ENCODE data around the gene DENND1A. TPM values are rescaled to one million over a fixed set of nuclear protein-coding genes. Genes with fewer than 3 reads are reported as not detected.
"Not testable (repeated sequence)": the region's sequence is repeated elsewhere in the genome, so short reads cannot be mapped to it uniquely, and the experiment has no call there.

Gene DENND1A, protein sequence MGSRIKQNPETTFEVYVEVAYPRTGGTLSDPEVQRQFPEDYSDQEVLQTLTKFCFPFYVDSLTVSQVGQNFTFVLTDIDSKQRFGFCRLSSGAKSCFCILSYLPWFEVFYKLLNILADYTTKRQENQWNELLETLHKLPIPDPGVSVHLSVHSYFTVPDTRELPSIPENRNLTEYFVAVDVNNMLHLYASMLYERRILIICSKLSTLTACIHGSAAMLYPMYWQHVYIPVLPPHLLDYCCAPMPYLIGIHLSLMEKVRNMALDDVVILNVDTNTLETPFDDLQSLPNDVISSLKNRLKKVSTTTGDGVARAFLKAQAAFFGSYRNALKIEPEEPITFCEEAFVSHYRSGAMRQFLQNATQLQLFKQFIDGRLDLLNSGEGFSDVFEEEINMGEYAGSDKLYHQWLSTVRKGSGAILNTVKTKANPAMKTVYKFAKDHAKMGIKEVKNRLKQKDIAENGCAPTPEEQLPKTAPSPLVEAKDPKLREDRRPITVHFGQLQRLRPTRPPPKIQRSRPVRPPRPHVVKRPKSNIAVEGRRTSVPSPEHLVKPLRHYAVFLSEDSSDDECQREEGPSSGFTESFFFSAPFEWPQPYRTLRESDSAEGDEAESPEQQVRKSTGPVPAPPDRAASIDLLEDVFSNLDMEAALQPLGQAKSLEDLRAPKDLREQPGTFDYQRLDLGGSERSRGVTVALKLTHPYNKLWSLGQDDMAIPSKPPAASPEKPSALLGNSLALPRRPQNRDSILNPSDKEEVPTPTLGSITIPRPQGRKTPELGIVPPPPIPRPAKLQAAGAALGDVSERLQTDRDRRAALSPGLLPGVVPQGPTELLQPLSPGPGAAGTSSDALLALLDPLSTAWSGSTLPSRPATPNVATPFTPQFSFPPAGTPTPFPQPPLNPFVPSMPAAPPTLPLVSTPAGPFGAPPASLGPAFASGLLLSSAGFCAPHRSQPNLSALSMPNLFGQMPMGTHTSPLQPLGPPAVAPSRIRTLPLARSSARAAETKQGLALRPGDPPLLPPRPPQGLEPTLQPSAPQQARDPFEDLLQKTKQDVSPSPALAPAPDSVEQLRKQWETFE
- 56.8 TPM for total RNA-seq

- DNase-seq (ENCODE audit: low read depth in 2 of 3, low spot score in 2 of 3): peak; percentile 67 to 92 (median 88)
Measured at GRCh38 chr9:123929870-123930831, at the start of gene DENND1A. DENND1A (minus strand) TSS chr9:123930126; CDS start chr9:123929905, 221 bp downstream.

DNA sequence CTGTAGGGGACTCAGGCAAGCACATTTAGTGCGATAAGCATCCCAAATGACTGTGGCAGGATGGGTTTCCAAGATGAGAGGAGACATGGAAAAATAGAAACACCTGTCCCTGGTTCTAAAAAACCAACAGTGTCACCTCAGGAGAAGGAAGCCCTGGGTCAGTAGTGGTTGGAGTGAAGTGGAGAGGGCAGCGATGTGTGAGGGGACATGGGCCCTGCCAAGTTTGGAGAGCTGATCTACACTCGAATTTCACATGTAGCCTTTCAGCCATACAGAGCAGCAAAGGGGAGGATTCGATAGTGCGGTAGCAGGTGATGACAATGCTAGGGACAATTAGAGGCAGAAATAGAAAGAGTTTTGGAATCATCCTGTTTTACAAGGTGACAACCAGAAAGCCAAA lies 49.1 kb upstream of the DENND1A start:
- no peak for DNase-seq (ENCODE audit: low read depth in 2 of 3, low spot score in 2 of 3)

GRCh38 chr9:123976579-123976978 lies 46.7 kb upstream of the DENND1A start:
- DNase-seq (ENCODE audit: low read depth in 2 of 3, low spot score in 2 of 3): not testable (repeated sequence)

- DNase-seq (ENCODE audit: low read depth in 2 of 3, low spot score in 2 of 3): no peak
Measured at GRCh38 chr9:123975871-123976270, 45.9 kb upstream of the DENND1A start.

GRCh38 chr9:123974471-123974870 lies 44.5 kb upstream of the DENND1A start:
- DNase-seq (ENCODE audit: low read depth in 2 of 3, low spot score in 2 of 3): no peak

GRCh38 chr9:123973590-123974223 lies 43.8 kb upstream of the DENND1A start:
- no peak for DNase-seq (ENCODE audit: low read depth in 2 of 3, low spot score in 2 of 3)

- no peak for DNase-seq (ENCODE audit: low read depth in 2 of 3, low spot score in 2 of 3)
Measured at GRCh38 chr9:123972618-123973017, 42.7 kb upstream of the DENND1A start.

GRCh38 chr9:123967323-123967722 lies 37.4 kb upstream of the DENND1A start:
- DNase-seq (ENCODE audit: low read depth in 2 of 3, low spot score in 2 of 3): no peak

- DNase-seq (ENCODE audit: low read depth in 2 of 3, low spot score in 2 of 3): no peak
Measured at GRCh38 chr9:123965801-123966686, 36.1 kb upstream of the DENND1A start.

DNA sequence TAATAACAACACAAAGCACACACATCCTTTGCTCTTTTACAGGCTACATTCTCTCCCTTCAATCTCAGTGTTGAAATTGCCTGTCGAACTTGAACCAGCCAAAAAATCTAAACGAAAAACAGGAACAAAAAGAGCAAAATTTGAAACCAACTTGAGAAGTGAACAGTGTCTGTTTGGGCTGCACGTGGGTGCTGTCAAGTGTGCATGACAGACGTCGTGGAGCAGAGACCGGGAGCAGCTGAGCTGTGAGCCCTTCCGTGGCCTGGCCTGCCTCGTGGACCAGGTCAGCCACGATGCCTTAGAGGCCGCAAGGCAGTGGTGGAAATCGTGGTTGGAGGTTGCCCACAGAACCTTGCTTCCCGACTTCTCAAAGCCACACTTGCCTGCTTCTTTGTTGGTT lies 34.8 kb upstream of the DENND1A start:
- peak in 1 of 3 donors; percentile 35 for DNase-seq (ENCODE audit: low read depth in 2 of 3, low spot score in 2 of 3)

DNA sequence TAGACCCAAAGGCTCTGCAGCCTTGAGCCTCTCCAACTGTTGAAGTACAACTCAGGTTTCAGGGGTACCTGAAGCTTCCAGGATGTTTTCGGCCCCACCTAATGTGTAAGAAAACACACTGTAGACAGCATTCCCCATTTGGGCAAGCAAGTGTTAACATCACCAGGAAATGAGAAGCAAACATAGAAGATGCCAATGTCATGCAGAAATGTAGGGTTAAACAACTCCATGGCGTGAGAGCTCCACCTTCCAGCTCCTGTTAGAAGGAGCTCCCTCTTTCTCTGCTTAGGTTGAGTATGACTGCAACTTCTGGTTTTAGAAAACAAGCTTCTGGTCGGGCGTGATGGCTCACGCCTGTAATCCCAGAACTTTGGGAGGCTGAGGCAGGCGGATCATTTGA lies 31.0 kb upstream of the DENND1A start:
- DNase-seq (ENCODE audit: low read depth in 2 of 3, low spot score in 2 of 3): no peak

DNA sequence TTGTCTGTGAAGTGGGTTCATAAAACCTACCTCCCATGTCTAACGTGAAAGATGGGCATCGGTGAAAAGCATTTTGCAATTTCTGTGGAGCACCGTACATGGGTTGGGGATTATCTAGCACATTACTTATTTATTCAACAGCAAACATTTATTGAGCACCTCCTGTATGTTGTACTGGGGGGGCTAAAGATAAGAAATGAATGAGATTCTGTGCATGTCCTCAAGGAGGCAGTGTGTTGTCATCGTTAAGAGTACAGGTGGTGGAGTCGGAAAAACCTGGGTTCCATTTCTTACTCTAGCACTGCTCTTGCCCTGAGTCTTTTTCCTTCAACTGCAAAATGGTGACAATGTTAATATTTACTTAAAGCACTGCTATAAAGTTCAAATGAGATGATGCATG lies 30.4 kb upstream of the DENND1A start:
- DNase-seq (ENCODE audit: low read depth in 2 of 3, low spot score in 2 of 3): no peak

DNA sequence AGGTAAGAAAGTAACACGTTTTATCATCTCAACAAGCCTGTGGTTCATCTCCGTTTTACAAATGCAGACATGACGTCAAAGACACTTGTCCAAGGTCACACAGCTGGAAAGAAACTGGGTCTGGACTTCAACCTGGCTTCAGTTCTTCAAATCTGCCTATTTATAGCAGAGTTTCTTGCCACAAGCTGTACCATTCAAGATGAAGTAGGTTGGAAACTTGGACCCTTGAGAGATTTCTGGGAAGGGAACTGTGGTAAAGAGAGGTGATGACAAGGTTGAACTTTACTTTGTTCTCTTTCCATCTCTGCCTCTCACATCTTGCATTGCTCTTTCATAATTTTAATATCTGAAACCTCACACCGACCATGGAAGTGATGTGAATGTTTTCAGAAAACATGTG lies 29.9 kb upstream of the DENND1A start:
- no peak for DNase-seq (ENCODE audit: low read depth in 2 of 3, low spot score in 2 of 3)

DNA sequence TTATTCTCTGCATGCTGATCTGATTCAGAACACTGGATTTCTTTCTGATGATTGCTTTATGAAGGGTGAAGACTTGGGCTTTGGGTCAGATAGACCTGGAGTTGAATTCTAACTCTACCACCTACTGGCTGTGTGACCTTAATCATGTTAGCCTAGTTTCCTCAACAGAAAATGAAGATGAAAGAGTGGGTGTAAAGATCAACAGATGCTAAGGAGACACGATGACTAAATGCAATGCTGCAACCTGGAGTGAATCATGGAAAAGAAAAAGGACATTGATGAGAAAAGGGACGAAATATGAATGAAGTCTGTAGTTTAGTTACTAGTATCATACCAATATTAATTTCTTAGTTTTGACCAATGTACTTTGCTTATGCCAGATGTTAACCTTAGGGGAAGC lies 27.8 kb upstream of the DENND1A start:
- DNase-seq (ENCODE audit: low read depth in 2 of 3, low spot score in 2 of 3): no peak

DNA sequence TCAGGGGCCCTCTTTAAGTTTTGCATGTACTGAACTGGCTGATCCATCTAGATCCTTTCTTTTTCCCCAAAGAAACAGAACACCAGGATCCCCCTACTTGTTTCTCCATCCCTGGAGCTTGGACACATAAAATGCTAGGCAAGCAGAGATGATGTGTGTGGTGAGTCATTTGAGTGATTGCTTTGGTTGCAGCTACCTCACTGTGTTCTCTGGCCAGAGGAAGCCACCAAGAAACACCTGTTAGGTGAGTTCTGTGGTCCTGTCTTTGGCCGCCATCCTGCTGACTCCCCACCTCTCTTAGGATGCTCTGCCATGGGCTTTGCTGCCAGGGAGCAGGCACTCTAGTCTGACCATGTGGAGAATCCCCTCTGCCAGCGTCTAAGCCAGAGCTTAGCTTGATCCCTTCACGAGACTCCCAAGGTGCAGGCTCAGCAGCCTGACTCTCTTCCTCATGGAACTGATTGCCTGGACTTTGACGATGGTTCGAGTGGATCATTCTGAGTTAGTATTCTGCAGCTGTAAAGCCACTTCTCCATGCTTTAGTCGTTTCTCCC lies 27.3 kb upstream of the DENND1A start:
- no peak for DNase-seq (ENCODE audit: low read depth in 2 of 3, low spot score in 2 of 3)

DNA sequence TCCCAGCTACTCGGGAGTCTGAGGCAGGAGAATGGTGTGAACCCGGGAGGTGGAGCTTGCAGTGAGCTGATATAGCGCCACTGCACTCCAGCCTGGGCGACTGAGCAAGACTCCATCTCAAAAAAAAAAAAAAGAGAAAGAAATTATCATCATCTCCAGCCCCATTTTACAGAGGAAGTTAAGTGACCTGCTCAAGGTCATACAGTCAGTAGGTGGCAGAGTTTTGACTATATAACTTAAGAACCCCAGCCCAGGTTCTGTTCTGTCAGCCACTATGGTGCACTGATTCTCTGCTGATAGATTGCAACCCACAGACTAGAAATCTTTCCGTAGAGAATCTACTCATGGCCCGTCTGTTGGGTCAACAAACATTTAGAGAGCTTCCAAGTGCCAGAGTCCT lies 25.7 kb upstream of the DENND1A start:
- no peak for DNase-seq (ENCODE audit: low read depth in 2 of 3, low spot score in 2 of 3)

- no peak for DNase-seq (ENCODE audit: low read depth in 2 of 3, low spot score in 2 of 3)
Measured at GRCh38 chr9:123954518-123955280, 24.8 kb upstream of the DENND1A start.
